Measurements from ENCODE around the gene ROR2.

The ROR2 gene

GRCh38 chr9:91741522-91741921 lies 208.5 kb downstream of the ROR2 start:
- TF ChIP-seq ZC3H10 (CRISPR knock-in tag; IDR thresholded peaks at IDR 0.05) (no peak), CSDC2 (CRISPR knock-in tag; IDR thresholded peaks at IDR 0.05) (no peak), GLIS3 (CRISPR knock-in tag; IDR thresholded peaks at IDR 0.05) (no peak), ZNF8 (CRISPR knock-in tag; IDR thresholded peaks at IDR 0.05) (no peak), BACH2 (CRISPR knock-in tag; IDR thresholded peaks at IDR 0.05; ENCODE audit: borderline replicate concordance) (no peak), RARB (CRISPR knock-in tag; IDR thresholded peaks at IDR 0.05) (no peak), TCF4 (CRISPR knock-in tag; IDR thresholded peaks at IDR 0.05; ENCODE audit: borderline replicate concordance) (no peak), ZNF70 (CRISPR knock-in tag; IDR thresholded peaks at IDR 0.05) (no peak), ISL1 (CRISPR knock-in tag; IDR thresholded peaks at IDR 0.05) (no peak), POU6F1 (CRISPR knock-in tag; IDR thresholded peaks at IDR 0.05; ENCODE audit: borderline replicate concordance, low read depth) (no peak), PATZ1 (CRISPR knock-in tag; IDR thresholded peaks at IDR 0.05; ENCODE audit: borderline replicate concordance) (no peak)
- TF ChIP-seq, protein P1, sequence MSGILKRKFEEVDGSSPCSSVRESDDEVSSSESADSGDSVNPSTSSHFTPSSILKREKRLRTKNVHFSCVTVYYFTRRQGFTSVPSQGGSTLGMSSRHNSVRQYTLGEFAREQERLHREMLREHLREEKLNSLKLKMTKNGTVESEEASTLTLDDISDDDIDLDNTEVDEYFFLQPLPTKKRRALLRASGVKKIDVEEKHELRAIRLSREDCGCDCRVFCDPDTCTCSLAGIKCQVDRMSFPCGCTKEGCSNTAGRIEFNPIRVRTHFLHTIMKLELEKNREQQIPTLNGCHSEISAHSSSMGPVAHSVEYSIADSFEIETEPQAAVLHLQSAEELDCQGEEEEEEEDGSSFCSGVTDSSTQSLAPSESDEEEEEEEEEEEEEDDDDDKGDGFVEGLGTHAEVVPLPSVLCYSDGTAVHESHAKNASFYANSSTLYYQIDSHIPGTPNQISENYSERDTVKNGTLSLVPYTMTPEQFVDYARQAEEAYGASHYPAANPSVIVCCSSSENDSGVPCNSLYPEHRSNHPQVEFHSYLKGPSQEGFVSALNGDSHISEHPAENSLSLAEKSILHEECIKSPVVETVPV (CRISPR knock-in tag; IDR thresholded peaks at IDR 0.05): no peak
- TF ChIP-seq, protein P2, sequence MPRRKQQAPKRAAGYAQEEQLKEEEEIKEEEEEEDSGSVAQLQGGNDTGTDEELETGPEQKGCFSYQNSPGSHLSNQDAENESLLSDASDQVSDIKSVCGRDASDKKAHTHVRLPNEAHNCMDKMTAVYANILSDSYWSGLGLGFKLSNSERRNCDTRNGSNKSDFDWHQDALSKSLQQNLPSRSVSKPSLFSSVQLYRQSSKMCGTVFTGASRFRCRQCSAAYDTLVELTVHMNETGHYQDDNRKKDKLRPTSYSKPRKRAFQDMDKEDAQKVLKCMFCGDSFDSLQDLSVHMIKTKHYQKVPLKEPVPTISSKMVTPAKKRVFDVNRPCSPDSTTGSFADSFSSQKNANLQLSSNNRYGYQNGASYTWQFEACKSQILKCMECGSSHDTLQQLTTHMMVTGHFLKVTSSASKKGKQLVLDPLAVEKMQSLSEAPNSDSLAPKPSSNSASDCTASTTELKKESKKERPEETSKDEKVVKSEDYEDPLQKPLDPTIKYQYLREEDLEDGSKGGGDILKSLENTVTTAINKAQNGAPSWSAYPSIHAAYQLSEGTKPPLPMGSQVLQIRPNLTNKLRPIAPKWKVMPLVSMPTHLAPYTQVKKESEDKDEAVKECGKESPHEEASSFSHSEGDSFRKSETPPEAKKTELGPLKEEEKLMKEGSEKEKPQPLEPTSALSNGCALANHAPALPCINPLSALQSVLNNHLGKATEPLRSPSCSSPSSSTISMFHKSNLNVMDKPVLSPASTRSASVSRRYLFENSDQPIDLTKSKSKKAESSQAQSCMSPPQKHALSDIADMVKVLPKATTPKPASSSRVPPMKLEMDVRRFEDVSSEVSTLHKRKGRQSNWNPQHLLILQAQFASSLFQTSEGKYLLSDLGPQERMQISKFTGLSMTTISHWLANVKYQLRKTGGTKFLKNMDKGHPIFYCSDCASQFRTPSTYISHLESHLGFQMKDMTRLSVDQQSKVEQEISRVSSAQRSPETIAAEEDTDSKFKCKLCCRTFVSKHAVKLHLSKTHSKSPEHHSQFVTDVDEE (CRISPR knock-in tag; IDR thresholded peaks at IDR 0.05): no peak
- ATAC-seq: peak; percentile 24; the same call in 1 of the 3 replicates

- no peak for TF ChIP-seq ISL1 (CRISPR knock-in tag; IDR thresholded peaks at IDR 0.05)
- TF ChIP-seq, protein P1 (CRISPR knock-in tag; IDR thresholded peaks at IDR 0.05): no peak
- no peak for TF ChIP-seq CREB5 (CRISPR knock-in tag; IDR thresholded peaks at IDR 0.05; ENCODE audit: low read depth)
- TF ChIP-seq ZNF565 (CRISPR knock-in tag; conservative IDR thresholded peaks at IDR 0.05; ENCODE audit: low read depth): no peak
- TF ChIP-seq ARNTL (CRISPR knock-in tag; IDR thresholded peaks at IDR 0.05; ENCODE audit: borderline replicate concordance, low read depth): no peak
- TF ChIP-seq ZFP3 (CRISPR knock-in tag; IDR thresholded peaks at IDR 0.05): no peak
- TF ChIP-seq GLIS3 (CRISPR knock-in tag; IDR thresholded peaks at IDR 0.05): no peak
- no peak for TF ChIP-seq POU6F1 (CRISPR knock-in tag; IDR thresholded peaks at IDR 0.05; ENCODE audit: borderline replicate concordance, low read depth)
- no peak for TF ChIP-seq PPARA (CRISPR knock-in tag; IDR thresholded peaks at IDR 0.05; ENCODE audit: borderline replicate concordance)
- TF ChIP-seq ZC3H10 (CRISPR knock-in tag; IDR thresholded peaks at IDR 0.05): no peak
- no peak for ATAC-seq
These were observed 209.3 kb downstream of the ROR2 start for GRCh38 chr9:91740701-91741100.

Measured in SK-N-SH treated with all-trans-retinoic acid at 6 μM for 48 hours (cell line).